IMR-90 (cell line): ENCODE data around the gene P2RX3. TPM values are rescaled to one million over a fixed set of nuclear protein-coding genes. Genes with fewer than 3 reads are reported as not detected.

ENCODE experiments used
- ATAC-seq: fragments of 200-7000 bp; cut with Tn5 transposase; 2 replicates; pipeline ENCODE4 v1.9.1; 2020; ENCODE audit warnings: low read depth, mild to moderate bottlenecking, moderate library complexity
- BruUV-seq: library from RNA; stranded (reverse); fragments of 400-500 nt; replicated peaks from 2 replicates; lab custom pipeline; 2021; lab: Mats Ljungman, UMichigan
- CTCF ChIA-PET: fragments of 300-600 bp; formaldehyde crosslinking; extraction: SDS; loops from one replicate; lab custom pipeline; 2021; ENCODE audit warnings: antibody characterized with exemption; lab: Yijun Ruan, JAX
- POLR2A ChIA-PET: fragments of 300-600 bp; sonication (Branson Sonifier 250); formaldehyde crosslinking; loops from one replicate; lab custom pipeline; 2022; ENCODE audit warnings: antibody characterized with exemption; ENCODE audit not compliant: unreplicated experiment; lab: Charles Lee
- DNase-seq: peaks from one replicate; pipeline ENCODE4 v3.0.0; 2013
- H2AFZ ChIP-seq: replicated peaks from 2 replicates; pipeline ENCODE3; 2013; ENCODE audit warnings: low read length, mild to moderate bottlenecking; ENCODE audit not compliant: poor library complexity
- H2AK5ac ChIP-seq: 2 replicates; pipeline ENCODE4 v1.6.1; 2013; ENCODE audit warnings: low read depth, low read length, inconsistent platforms
- H2AK9ac ChIP-seq: replicated peaks from 2 replicates; pipeline ENCODE3; 2013; ENCODE audit warnings: mild to moderate bottlenecking, low read depth, low read length, moderate library complexity; ENCODE audit not compliant: poor library complexity
- H2BK120ac ChIP-seq: 2 replicates; pipeline ENCODE4 v1.6.1; 2013; ENCODE audit warnings: low read depth, low read length, inconsistent platforms
- H2BK15ac ChIP-seq: 3 replicates; pipeline ENCODE4 v1.6.1; 2013; ENCODE audit warnings: low read depth, low read length, inconsistent platforms
- H2BK20ac ChIP-seq: 2 replicates; pipeline ENCODE4 v1.6.1; 2013; ENCODE audit warnings: low read depth, mild to moderate bottlenecking, inconsistent platforms, low read length, moderate library complexity
- H2BK5ac ChIP-seq: 2 replicates; pipeline ENCODE4 v1.6.1; 2013; ENCODE audit warnings: mild to moderate bottlenecking, low read depth, low read length, inconsistent platforms; ENCODE audit not compliant: poor library complexity, severe bottlenecking
- H3K14ac ChIP-seq: replicated peaks from 2 replicates; pipeline ENCODE4 v1.6.1; 2013; ENCODE audit warnings: low read depth, low read length, inconsistent platforms
- H3K18ac ChIP-seq: 2 replicates; pipeline ENCODE4 v1.6.1; 2013; ENCODE audit warnings: low read depth, low read length, control low read depth
- H3K23ac ChIP-seq: 2 replicates; pipeline ENCODE4 v1.6.1; 2013; ENCODE audit warnings: low read depth, low read length, inconsistent platforms
- H3K27ac ChIP-seq: 2 replicates; pipeline ENCODE4 v1.5.1; 2013; ENCODE audit warnings: mild to moderate bottlenecking, control low read depth, low read length; ENCODE audit not compliant: insufficient read depth
- H3K27me3 ChIP-seq: 2 replicates; pipeline ENCODE4 v1.6.1; 2013; ENCODE audit warnings: low read length; ENCODE audit not compliant: control insufficient read depth, insufficient read depth
- H3K36me3 ChIP-seq: 2 replicates; pipeline ENCODE4 v1.6.1; 2013; ENCODE audit warnings: low read length, mixed read lengths; ENCODE audit not compliant: control insufficient read depth, insufficient read depth
- H3K4ac ChIP-seq: 2 replicates; pipeline ENCODE4 v1.6.1; 2013; ENCODE audit warnings: low read depth, low read length, inconsistent platforms
- H3K4me1 ChIP-seq: 2 replicates; pipeline ENCODE4 v1.6.1; 2013; ENCODE audit warnings: low read length, mixed read lengths; ENCODE audit not compliant: control insufficient read depth, insufficient read depth
- H3K4me2 ChIP-seq: 2 replicates; pipeline ENCODE4 v1.6.1; 2013; ENCODE audit warnings: low read depth, mild to moderate bottlenecking, control low read depth, low read length, moderate library complexity
- H3K4me3 ChIP-seq: 2 replicates; pipeline ENCODE4 v1.5.1; 2013; ENCODE audit warnings: low read depth, mild to moderate bottlenecking, control low read depth, low read length, moderate library complexity; ENCODE audit not compliant: insufficient read depth
- H3K56ac ChIP-seq: 2 replicates; pipeline ENCODE4 v1.6.1; 2013; ENCODE audit warnings: low read length, inconsistent platforms; ENCODE audit not compliant: insufficient read depth; ENCODE audit errors: extremely low read depth
- H3K79me1 ChIP-seq, 2 experiments: 2 replicates each; pipeline ENCODE4 v1.6.1; 2013; ENCODE audit warnings: low read length in 2 of 2, inconsistent platforms in 1 of 2, low read depth in 1 of 2
- H3K9ac ChIP-seq: 2 replicates; pipeline ENCODE4 v1.6.1; 2013; ENCODE audit warnings: low read depth, low read length, control low read depth
- H3K9me1 ChIP-seq: 2 replicates; pipeline ENCODE4 v1.6.1; 2013; ENCODE audit warnings: low read length, inconsistent platforms; ENCODE audit not compliant: insufficient read depth
- H3K9me3 ChIP-seq: 2 replicates; pipeline ENCODE4 v1.6.1; 2013; ENCODE audit warnings: low read length; ENCODE audit not compliant: control insufficient read depth, insufficient read depth
- H4K20me1 ChIP-seq: 2 replicates; pipeline ENCODE4 v1.6.1; 2013; ENCODE audit warnings: low read length, inconsistent platforms; ENCODE audit not compliant: insufficient read depth
- H4K5ac ChIP-seq: 2 replicates; pipeline ENCODE4 v1.6.1; 2013; ENCODE audit warnings: mild to moderate bottlenecking, low read depth, low read length, control low read depth
- H4K8ac ChIP-seq, 2 experiments: 2 replicates each; pipeline ENCODE4 v1.6.1; 2013; ENCODE audit warnings: low read depth in 2 of 2, low read length in 2 of 2, control low read depth in 1 of 2, inconsistent platforms in 1 of 2
- H4K91ac ChIP-seq: 2 replicates; pipeline ENCODE4 v1.6.1; 2013; ENCODE audit warnings: low read depth, low read length, inconsistent platforms; ENCODE audit not compliant: insufficient read depth
- CHD1 ChIP-seq: IDR thresholded peaks from 2 replicates; pipeline ENCODE4 v1.6.1; 2012; ENCODE audit warnings: low read depth, low read length, improper control_type of control experiment
- FOS ChIP-seq: fragments of 150-350 bp; IDR thresholded peaks from 2 replicates; pipeline ENCODE4 v1.6.1; 2016; ENCODE audit warnings: low read depth, low read length
- MXI1 ChIP-seq: IDR thresholded peaks from 2 replicates; pipeline ENCODE4 v1.6.1; 2012; ENCODE audit warnings: low read depth, mild to moderate bottlenecking, low read length, moderate library complexity, borderline replicate concordance
- NFE2L2 ChIP-seq: fragments of 150-350 bp; IDR thresholded peaks from 2 replicates; pipeline ENCODE4 v1.6.1; 2016; ENCODE audit warnings: low read depth, mild to moderate bottlenecking, low read length
- RFX5 ChIP-seq: IDR thresholded peaks from 2 replicates; pipeline ENCODE4 v1.8.0; 2012; ENCODE audit warnings: low read depth, mild to moderate bottlenecking, low read length, moderate library complexity
- SMC3 ChIP-seq: fragments of 150-350 bp; IDR thresholded peaks from 2 replicates; pipeline ENCODE4 v1.6.1; 2016; ENCODE audit warnings: low read depth, mild to moderate bottlenecking, antibody characterized with exemption, low read length, moderate library complexity
- WGBS, 2 experiments: methylation state at CpG; one replicate each; pipeline versions ENCODE4 v1.1.5 to v1.1.7; 2013; ENCODE audit warnings: missing lambda C conversion rate in 2 of 2; ENCODE audit not compliant: insufficient read length in 1 of 2; ENCODE audit errors: extremely low coverage in 2 of 2; 5-methylcytosine and 5-hydroxymethylcytosine counted together
- dilution Hi-C: fragments of 300-500 bp; cut with HindIII; formaldehyde crosslinking; loops from one replicate; pipeline ENCODE4 v1.14.3; 2018; ENCODE audit warnings: low sequenced_read_pairs; ENCODE audit not compliant: unreplicated experiment
- in situ Hi-C: fragments of 300-500 bp; cut with MboI; formaldehyde crosslinking; loops from 3 replicates; pipeline ENCODE4 v1.14.3; 2019; ENCODE audit warnings: low sequenced_read_pairs, inconsistent platforms, mixed read lengths
- intact Hi-C: fragments of 100-400 bp; cut with micrococcal nuclease; formaldehyde crosslinking; loops from 2 replicates; pipeline ENCODE4 v1.10.0; 2022
- polyA plus RNA-seq, 3 experiments: library from polyadenylated mRNA; depleted of rRNA; stranded (reverse); fragments of >200 nt; gene quantifications; 2 replicates each; pipeline ENCODE4 v1.2.3, GENCODE V29; 2012; ENCODE audit warnings: low replicate concordance in 1 of 3
- total RNA-seq: library from RNA; depleted of rRNA; stranded (reverse); fragments of >200 nt; gene quantifications from 2 replicates; pipeline ENCODE4 v1.2.3, GENCODE V29; 2012
- TF ChIP-seq, protein P1 (sequence below): fragments of 150-350 bp; IDR thresholded peaks from 2 replicates; pipeline ENCODE4 v1.6.1; 2017; ENCODE audit warnings: mild to moderate bottlenecking, antibody characterized with exemption, low read length, low read depth
- TF ChIP-seq, protein P2 (sequence below): conservative IDR thresholded peaks from 2 replicates; pipeline ENCODE4 v1.5.1; 2012; ENCODE audit warnings: mild to moderate bottlenecking, low read depth, low read length, improper control_type of control experiment
- TF ChIP-seq, protein P3 (sequence below): fragments of 150-350 bp; IDR thresholded peaks from 2 replicates; pipeline ENCODE4 v1.6.1; 2016; ENCODE audit warnings: low read depth, mild to moderate bottlenecking, low read length, moderate library complexity, borderline replicate concordance

The P2RX3 gene
- total and polyA plus RNA-seq, 2 of the 4 experiments (the other 2 are of a cell fraction) = not detected

DNA sequence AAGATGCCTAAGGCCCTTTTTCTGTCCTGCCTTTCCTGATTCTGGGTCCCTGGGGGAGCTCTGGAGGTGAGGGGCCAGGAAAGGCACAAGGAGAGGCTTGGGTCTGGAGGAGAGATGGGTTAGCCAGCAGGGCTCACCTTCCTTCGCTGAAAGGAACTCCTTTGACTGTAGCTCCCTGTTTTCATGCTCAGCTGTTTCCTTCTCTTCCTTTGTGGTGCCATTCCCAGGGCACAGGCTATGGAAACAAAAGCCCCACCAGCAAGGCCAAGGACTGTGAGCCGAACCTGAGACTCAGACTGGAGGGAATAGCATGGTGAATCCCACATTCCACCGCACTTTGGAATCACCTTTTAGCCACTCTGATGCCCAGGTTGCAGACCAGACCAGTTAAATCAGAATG is 78.3 kb downstream of the P2RX3 start:
- Histone ChIP-seq H4K8ac (no peak overlapping the region), H3K56ac (no peak overlapping the region), H3K9ac (no peak overlapping the region), H2AFZ (no peak overlapping the region), H3K9me3 (no peaks in the 10 kb centered on the region), H3K27me3 (no peaks in the 10 kb centered on the region), H3K4me3 (no peak overlapping the region), H2BK5ac (no peak overlapping the region), H4K5ac (no peak overlapping the region), H2AK5ac (no peak overlapping the region), H2AK9ac (no peak overlapping the region), H3K23ac (no peak overlapping the region), H3K9me1 (no peaks in the 10 kb centered on the region; the same call in 1 of the 2 replicates), H3K79me1 (no peaks in the 10 kb centered on the region), H3K14ac (no peak overlapping the region), H3K18ac (no peak overlapping the region), H3K4me2 (no peak overlapping the region), H4K91ac (no peak overlapping the region), H2BK15ac (no peak overlapping the region), H3K36me3 (peaks cover 28% of the 10 kb centered on the region), H2BK20ac (no peak overlapping the region), H4K20me1 (no peaks in the 10 kb centered on the region), H3K4ac (no peak overlapping the region), H2BK120ac (no peak overlapping the region), H3K27ac (no peak overlapping the region), H3K4me1 (no peaks in the 10 kb centered on the region)
- DNase-seq = no peak
- ATAC-seq = no peak
- intact Hi-C loops (no loop called here), dilution Hi-C loops (no loop called here), in situ Hi-C loops (no loop called here)
- TF ChIP-seq SMC3 = no peak
- TF ChIP-seq RFX5 = no peak
- TF ChIP-seq, protein P1, sequence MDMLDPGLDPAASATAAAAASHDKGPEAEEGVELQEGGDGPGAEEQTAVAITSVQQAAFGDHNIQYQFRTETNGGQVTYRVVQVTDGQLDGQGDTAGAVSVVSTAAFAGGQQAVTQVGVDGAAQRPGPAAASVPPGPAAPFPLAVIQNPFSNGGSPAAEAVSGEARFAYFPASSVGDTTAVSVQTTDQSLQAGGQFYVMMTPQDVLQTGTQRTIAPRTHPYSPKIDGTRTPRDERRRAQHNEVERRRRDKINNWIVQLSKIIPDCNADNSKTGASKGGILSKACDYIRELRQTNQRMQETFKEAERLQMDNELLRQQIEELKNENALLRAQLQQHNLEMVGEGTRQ = no peak
- TF ChIP-seq, protein P2, sequence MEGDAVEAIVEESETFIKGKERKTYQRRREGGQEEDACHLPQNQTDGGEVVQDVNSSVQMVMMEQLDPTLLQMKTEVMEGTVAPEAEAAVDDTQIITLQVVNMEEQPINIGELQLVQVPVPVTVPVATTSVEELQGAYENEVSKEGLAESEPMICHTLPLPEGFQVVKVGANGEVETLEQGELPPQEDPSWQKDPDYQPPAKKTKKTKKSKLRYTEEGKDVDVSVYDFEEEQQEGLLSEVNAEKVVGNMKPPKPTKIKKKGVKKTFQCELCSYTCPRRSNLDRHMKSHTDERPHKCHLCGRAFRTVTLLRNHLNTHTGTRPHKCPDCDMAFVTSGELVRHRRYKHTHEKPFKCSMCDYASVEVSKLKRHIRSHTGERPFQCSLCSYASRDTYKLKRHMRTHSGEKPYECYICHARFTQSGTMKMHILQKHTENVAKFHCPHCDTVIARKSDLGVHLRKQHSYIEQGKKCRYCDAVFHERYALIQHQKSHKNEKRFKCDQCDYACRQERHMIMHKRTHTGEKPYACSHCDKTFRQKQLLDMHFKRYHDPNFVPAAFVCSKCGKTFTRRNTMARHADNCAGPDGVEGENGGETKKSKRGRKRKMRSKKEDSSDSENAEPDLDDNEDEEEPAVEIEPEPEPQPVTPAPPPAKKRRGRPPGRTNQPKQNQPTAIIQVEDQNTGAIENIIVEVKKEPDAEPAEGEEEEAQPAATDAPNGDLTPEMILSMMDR = no peak
- TF ChIP-seq NFE2L2 = no peak
- no peak for TF ChIP-seq CHD1
- TF ChIP-seq, protein P3, sequence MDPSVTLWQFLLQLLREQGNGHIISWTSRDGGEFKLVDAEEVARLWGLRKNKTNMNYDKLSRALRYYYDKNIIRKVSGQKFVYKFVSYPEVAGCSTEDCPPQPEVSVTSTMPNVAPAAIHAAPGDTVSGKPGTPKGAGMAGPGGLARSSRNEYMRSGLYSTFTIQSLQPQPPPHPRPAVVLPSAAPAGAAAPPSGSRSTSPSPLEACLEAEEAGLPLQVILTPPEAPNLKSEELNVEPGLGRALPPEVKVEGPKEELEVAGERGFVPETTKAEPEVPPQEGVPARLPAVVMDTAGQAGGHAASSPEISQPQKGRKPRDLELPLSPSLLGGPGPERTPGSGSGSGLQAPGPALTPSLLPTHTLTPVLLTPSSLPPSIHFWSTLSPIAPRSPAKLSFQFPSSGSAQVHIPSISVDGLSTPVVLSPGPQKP = no peak
- TF ChIP-seq FOS = no peak
- no peak for TF ChIP-seq MXI1
- ChIA-PET CTCF (no interaction called here), POLR2A (no interaction called here)
- no TSS peak for BruUV-seq
- no CpG with 5 or more reads among the region's 3 CpGs for WGBS, 2 experiments
